ENCODE data around the gene GRIN2A. TPM values are rescaled to one million over a fixed set of nuclear protein-coding genes. Genes with fewer than 3 reads are reported as not detected.

Gene GRIN2A
- total RNA-seq, 1 experiment from 2014 or later = not detected

DNA sequence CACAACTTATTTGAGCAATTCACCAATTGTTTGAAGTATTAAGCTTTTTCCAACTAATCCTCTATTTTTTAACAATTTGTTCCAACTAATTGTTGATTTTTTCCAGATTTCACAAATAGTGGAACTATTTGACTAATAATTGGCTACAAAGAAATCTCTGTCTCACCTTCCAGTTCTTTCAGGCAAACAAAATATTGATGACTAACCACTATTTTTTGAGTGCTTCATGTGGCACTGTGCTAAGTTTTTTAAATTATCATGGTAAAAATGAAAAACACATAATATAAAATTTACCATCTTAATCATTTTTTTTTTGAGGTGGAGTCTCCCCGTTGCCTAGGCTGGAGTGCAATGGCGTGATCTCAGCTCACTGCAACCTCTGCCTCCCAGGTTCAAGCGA lies 24.6 kb upstream of the GRIN2A start:
- H3K27me3 Mint-ChIP-seq (ENCODE audit: insufficient read depth, unreplicated experiment) = no peaks in the 10 kb centered on the region
- TF ChIP-seq, protein P1, sequence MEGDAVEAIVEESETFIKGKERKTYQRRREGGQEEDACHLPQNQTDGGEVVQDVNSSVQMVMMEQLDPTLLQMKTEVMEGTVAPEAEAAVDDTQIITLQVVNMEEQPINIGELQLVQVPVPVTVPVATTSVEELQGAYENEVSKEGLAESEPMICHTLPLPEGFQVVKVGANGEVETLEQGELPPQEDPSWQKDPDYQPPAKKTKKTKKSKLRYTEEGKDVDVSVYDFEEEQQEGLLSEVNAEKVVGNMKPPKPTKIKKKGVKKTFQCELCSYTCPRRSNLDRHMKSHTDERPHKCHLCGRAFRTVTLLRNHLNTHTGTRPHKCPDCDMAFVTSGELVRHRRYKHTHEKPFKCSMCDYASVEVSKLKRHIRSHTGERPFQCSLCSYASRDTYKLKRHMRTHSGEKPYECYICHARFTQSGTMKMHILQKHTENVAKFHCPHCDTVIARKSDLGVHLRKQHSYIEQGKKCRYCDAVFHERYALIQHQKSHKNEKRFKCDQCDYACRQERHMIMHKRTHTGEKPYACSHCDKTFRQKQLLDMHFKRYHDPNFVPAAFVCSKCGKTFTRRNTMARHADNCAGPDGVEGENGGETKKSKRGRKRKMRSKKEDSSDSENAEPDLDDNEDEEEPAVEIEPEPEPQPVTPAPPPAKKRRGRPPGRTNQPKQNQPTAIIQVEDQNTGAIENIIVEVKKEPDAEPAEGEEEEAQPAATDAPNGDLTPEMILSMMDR (IDR thresholded peaks at IDR 0.05; ENCODE audit: unreplicated experiment) = no peak
- DNase-seq (ENCODE audit: unreplicated experiment) = no peak
- intact Hi-C loops (cut with micrococcal nuclease) = no loop called here
- ChIA-PET CTCF (interaction anchor here (0.6 kb wide), 1 partner anchor 387 kb away, joined by 3 read pairs; no protein-coding TSS in a partner anchor), POLR2A (no interaction called here)
- H3K4me1 Mint-ChIP-seq (ENCODE audit: insufficient read depth, unreplicated experiment) = no peaks in the 10 kb centered on the region
- peaks cover 14% of the 10 kb centered on the region for H3K9me3 Mint-ChIP-seq (ENCODE audit: unreplicated experiment)
- no peak overlapping the region for H3K4me3 Mint-ChIP-seq (ENCODE audit: unreplicated experiment)
- H3K36me3 Mint-ChIP-seq (ENCODE audit: insufficient read depth, unreplicated experiment) = no peaks in the 10 kb centered on the region
- no peak overlapping the region for H3K27ac Mint-ChIP-seq (ENCODE audit: low read depth, unreplicated experiment)
- BruUV-seq (replicated peaks) = no TSS peak

DNA sequence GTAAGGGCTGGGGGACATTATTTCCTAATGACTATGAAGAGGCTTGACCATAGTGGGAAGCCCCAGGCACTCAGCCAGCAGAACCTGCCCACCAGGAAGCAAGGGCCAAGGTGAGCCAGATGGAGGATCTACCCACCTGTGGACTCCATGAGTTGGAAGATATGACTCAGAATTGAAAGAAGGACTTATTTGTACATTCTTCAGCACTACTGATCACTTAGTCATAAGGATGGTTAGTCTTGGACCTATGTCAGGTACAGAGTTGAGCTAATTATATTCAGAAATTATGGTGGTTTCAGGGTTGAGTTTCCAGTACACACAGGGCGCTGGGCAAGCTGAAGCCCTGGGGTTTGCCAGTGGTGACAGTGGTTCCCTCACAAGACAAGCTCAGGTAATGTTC lies 24.0 kb upstream of the GRIN2A start:
- H3K36me3 Mint-ChIP-seq (ENCODE audit: insufficient read depth, unreplicated experiment) = no peaks in the 10 kb centered on the region
- ChIA-PET POLR2A (no interaction called here), CTCF (interaction anchor here (1.0 kb wide), 1 partner anchor 11 kb away, joined by 3 read pairs; no protein-coding TSS in a partner anchor)
- BruUV-seq (replicated peaks) = no TSS peak
- H3K27me3 Mint-ChIP-seq (ENCODE audit: insufficient read depth, unreplicated experiment) = no peaks in the 10 kb centered on the region
- no peaks in the 10 kb centered on the region for H3K4me1 Mint-ChIP-seq (ENCODE audit: insufficient read depth, unreplicated experiment)
- no peak overlapping the region for H3K27ac Mint-ChIP-seq (ENCODE audit: low read depth, unreplicated experiment)
- TF ChIP-seq, protein P1 (IDR thresholded peaks at IDR 0.05; ENCODE audit: unreplicated experiment) = no peak
- peaks cover 14% of the 10 kb centered on the region for H3K9me3 Mint-ChIP-seq (ENCODE audit: unreplicated experiment)
- H3K4me3 Mint-ChIP-seq (ENCODE audit: unreplicated experiment) = no peak overlapping the region
- DNase-seq (ENCODE audit: unreplicated experiment) = peak; percentile 44
- intact Hi-C loops (cut with micrococcal nuclease) = no loop called here

DNA sequence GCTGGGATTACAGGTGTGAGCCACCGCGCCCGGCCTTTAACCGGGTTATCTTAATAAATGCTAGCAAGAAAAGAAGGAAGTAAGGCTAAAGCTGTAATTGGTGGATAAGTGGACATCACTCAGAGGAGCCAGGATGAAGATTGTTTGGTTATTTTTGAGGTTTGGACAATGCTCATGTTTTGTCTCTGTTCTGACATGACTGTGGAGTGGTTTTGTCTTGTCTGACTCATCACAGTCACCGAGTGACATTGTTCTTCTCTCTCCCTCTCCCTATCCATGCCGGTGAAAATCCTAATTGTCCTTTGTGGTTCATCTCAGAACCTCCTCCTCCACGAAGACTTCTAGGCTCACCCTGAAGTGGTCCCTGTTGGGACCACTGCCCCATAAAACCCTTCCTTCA lies 23.5 kb upstream of the GRIN2A start:
- no TSS peak for BruUV-seq (replicated peaks)
- TF ChIP-seq, protein P1 (IDR thresholded peaks at IDR 0.05; ENCODE audit: unreplicated experiment) = no peak
- H3K9me3 Mint-ChIP-seq (ENCODE audit: unreplicated experiment) = peaks cover 14% of the 10 kb centered on the region
- no peak overlapping the region for H3K4me3 Mint-ChIP-seq (ENCODE audit: unreplicated experiment)
- H3K36me3 Mint-ChIP-seq (ENCODE audit: insufficient read depth, unreplicated experiment) = no peaks in the 10 kb centered on the region
- DNase-seq (ENCODE audit: unreplicated experiment) = no peak
- no peak overlapping the region for H3K27ac Mint-ChIP-seq (ENCODE audit: low read depth, unreplicated experiment)
- intact Hi-C loops (cut with micrococcal nuclease) = no loop called here
- POLR2A ChIA-PET = no interaction called here
- no peaks in the 10 kb centered on the region for H3K4me1 Mint-ChIP-seq (ENCODE audit: insufficient read depth, unreplicated experiment)
- CTCF ChIA-PET = interaction anchor here (1.0 kb wide), 1 partner anchor 10 kb away, joined by 3 read pairs; no protein-coding TSS in a partner anchor
- H3K27me3 Mint-ChIP-seq (ENCODE audit: insufficient read depth, unreplicated experiment) = no peaks in the 10 kb centered on the region

DNA sequence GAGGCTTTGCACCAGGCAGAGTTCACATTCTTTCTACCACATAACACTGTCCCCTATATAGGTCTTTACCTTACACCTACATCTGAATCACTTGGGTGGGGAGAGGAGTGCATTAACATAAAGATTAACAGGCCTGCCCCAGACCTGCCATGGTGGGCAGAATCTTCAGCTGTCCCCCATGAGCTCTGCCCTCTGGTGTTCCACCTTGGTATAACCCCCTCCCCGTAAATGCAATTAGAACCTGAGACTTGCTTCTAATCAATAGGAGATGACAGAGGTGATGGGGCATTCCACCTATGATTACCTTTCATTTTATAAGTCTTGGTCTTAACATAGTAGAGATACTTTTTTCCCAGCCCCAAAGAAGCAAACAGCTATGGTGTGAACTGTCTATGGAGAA lies 20.4 kb upstream of the GRIN2A start:
- DNase-seq (ENCODE audit: unreplicated experiment) = no peak
- Mint-ChIP-seq H3K4me3 (ENCODE audit: unreplicated experiment) (no peak overlapping the region), H3K4me1 (ENCODE audit: insufficient read depth, unreplicated experiment) (no peaks in the 10 kb centered on the region), H3K9me3 (ENCODE audit: unreplicated experiment) (peaks cover 7% of the 10 kb centered on the region), H3K27me3 (ENCODE audit: insufficient read depth, unreplicated experiment) (no peaks in the 10 kb centered on the region), H3K27ac (ENCODE audit: low read depth, unreplicated experiment) (no peak overlapping the region), H3K36me3 (ENCODE audit: insufficient read depth, unreplicated experiment) (no peaks in the 10 kb centered on the region)
- intact Hi-C loops (cut with micrococcal nuclease) = no loop called here
- BruUV-seq (replicated peaks) = no TSS peak
- POLR2A ChIA-PET = no interaction called here
- CTCF ChIA-PET = interaction anchor here (0.6 kb wide), 1 partner anchor 135 kb away, joined by 3 read pairs; no protein-coding TSS in a partner anchor
- TF ChIP-seq, protein P1 (IDR thresholded peaks at IDR 0.05; ENCODE audit: unreplicated experiment) = no peak

All from MCF 10A (cell line).